Neural cell (in vitro differentiated cells): ENCODE results near the gene TIMMDC1.

ENCODE experiments used
- EP300 ChIP-seq: fragments of 450-650 bp; conservative IDR thresholded peaks from 2 replicates; pipeline ENCODE4 v1.6.1; 2014; ENCODE audit warnings: antibody characterized with exemption, mild to moderate bottlenecking, moderate library complexity; ENCODE audit not compliant: poor library complexity, severe bottlenecking
- EZH2 ChIP-seq: fragments of 200-600, 300-800 bp; shearing (Covaris generic), sonication (generic); IDR thresholded peaks from 2 replicates; pipeline ENCODE4 v1.6.1; 2014; ENCODE audit warnings: antibody characterized with exemption, low read length, borderline replicate concordance, mild to moderate bottlenecking; ENCODE audit not compliant: insufficient read depth, poor library complexity, severe bottlenecking
- POLR2AphosphoS5 ChIP-seq: IDR thresholded peaks from 2 replicates; pipeline ENCODE4 v1.6.1; 2012
- RAD21 ChIP-seq: fragments of 450-650 bp; conservative IDR thresholded peaks from 2 replicates; pipeline ENCODE4 v1.6.1; 2014; ENCODE audit warnings: antibody characterized with exemption, mild to moderate bottlenecking, moderate library complexity
- TF ChIP-seq, protein P1 (sequence below): fragments of 450-650 bp; IDR thresholded peaks from 2 replicates; pipeline ENCODE4 v1.5.1; 2014; ENCODE audit warnings: antibody characterized with exemption, mild to moderate bottlenecking, moderate library complexity; ENCODE audit not compliant: poor library complexity, severe bottlenecking

GRCh38 chr3:119497820-119498185 is 544 bp upstream of the TIMMDC1 start:
- no peak for TF ChIP-seq EZH2
- TF ChIP-seq, protein P1, sequence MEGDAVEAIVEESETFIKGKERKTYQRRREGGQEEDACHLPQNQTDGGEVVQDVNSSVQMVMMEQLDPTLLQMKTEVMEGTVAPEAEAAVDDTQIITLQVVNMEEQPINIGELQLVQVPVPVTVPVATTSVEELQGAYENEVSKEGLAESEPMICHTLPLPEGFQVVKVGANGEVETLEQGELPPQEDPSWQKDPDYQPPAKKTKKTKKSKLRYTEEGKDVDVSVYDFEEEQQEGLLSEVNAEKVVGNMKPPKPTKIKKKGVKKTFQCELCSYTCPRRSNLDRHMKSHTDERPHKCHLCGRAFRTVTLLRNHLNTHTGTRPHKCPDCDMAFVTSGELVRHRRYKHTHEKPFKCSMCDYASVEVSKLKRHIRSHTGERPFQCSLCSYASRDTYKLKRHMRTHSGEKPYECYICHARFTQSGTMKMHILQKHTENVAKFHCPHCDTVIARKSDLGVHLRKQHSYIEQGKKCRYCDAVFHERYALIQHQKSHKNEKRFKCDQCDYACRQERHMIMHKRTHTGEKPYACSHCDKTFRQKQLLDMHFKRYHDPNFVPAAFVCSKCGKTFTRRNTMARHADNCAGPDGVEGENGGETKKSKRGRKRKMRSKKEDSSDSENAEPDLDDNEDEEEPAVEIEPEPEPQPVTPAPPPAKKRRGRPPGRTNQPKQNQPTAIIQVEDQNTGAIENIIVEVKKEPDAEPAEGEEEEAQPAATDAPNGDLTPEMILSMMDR, result no peak
- TF ChIP-seq POLR2AphosphoS5, result no peak
- TF ChIP-seq RAD21, result no peak
- no peak for TF ChIP-seq EP300
